Measurements from ENCODE around the gene SEPTIN2.
"Not testable (repeated sequence)": the region's sequence is repeated elsewhere in the genome, so short reads cannot be mapped to it uniquely, and the experiment has no call there.

Gene SEPTIN2

DNA sequence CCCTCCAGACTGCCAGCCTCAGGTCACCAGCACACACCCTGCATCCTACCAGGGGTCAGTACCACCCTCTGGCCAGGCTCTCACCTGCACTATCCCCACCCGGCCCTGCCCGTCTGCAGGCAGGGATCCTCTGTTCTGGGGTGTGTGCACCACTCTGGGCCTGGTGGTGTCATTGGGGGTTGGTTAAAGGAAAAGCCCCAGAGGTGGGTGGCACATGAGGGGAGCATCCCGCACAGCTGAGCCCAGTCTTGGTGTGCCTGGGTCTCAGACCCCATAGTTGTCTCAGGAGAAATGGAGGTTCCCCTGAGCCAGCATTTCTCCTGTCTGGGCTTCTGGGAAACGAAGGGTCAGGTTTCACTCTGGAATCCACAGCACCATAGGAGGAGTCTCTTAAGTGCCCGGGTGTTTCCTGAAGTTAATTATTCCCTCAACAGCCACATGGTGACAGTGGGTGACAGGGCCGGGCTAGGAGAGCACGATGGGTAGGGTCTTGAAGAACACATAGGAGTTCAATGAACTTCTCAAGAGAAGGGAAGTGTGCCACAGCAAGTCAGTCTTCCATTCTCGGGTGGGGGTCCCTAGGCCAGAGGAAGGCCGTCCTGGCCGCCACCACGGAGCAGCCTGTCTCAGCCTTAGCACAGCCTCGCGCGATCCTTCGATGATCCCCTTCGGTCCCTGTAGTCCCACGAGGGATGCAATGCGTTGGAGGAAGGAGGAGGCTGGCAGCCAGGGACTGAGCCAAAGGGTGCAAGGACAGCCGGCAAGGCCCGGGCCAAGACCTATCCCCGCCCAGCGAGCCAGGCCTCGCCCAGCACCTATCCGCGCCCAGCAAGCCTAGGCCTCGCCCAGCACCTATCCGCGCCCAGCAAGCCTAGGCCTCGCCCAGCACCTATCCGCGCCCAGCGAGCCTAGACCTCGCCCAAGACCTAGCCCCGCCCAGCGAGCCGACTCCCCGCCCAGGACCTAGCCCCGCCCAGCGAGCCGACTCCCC is 39.2 kb downstream of the SEPTIN2 start:
- DNase-seq: peak; percentile 70

DNA sequence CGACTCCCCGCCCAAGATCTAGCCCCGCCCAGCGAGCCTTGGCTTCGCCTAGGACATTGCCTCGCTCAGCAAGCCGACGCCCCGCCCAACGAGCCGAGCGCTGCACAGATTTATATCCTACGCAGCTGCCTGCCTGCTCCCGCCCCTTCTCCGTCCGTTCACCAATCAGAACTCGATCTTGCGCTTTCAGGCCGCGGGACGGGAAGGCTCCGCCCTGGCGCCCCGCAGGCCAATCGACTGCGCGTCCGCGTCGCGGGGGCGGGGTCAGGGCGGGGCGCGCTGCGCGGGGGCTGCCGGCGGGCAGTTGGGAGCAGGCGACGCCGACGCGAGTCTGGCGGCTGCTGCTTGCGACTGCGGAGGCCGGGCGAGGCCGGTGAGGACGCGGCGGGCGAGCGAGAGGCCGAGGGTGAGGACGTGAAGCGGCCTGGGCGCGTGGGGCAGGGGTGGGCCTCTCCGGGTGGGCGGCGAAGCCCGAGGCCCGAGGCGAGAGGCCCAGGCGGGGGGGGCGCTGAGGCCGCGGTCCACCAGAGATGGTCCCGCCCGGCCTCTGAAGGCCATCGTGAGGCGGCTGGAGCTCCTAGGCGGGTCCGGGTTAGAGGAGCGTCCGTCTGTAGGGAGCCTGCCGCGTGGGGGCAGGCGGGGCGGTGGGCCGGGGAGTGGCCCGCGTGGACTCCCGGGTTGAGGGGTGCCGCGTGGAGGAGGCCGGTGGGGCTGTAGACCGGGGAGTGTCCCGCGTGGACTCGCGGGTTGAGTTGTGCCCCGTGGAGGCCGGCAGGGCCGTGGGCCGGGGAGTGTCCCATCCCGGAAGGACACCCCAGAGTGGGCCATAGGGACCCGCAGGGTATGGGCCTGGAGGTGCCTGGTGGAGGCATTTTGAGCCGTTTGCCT is 40.5 kb downstream of the SEPTIN2 start, which contains the start of gene FARP2:
Gene FARP2, plus strand, starts transcription at position 303 of the 888 bp plus-strand sequence. CDS start 16,823 bp downstream, outside the sequence.
- peak; percentile 86 for DNase-seq

GRCh38 chr2:241356871-241357260 is 41.1 kb downstream of the SEPTIN2 start:
- DNase-seq: no peak

DNA sequence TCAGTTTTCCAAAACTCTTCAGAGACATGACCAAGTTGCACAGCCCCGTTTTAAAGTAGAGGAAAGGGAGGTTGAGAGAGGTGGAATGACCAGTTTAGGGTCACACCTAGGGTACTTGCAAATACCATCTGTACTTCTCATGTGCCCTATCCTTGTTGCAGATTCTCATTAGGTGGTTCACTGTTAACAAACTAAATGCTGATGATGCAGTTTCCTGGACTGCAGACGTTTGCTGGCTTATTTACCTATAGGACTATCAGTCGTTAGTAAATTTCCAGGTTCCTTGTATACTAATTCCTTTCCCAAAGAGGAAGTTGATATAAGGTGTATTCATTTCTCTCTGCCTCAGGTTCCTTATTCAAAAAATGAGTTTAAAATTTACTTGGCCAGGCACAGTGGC is 41.8 kb downstream of the SEPTIN2 start:
- DNase-seq: no peak

- no peak for DNase-seq
Measured at GRCh38 chr2:241358470-241358869, 42.7 kb downstream of the SEPTIN2 start.

GRCh38 chr2:241359481-241360045 is 43.8 kb downstream of the SEPTIN2 start:
- no peak for DNase-seq

- no peak for DNase-seq
Measured at GRCh38 chr2:241363426-241363825, 47.7 kb downstream of the SEPTIN2 start.

GRCh38 chr2:241364781-241365180 is 49.1 kb downstream of the SEPTIN2 start:
- DNase-seq: no peak

- no peak for DNase-seq
Measured at GRCh38 chr2:241366678-241367077, 51.0 kb downstream of the SEPTIN2 start.

DNA sequence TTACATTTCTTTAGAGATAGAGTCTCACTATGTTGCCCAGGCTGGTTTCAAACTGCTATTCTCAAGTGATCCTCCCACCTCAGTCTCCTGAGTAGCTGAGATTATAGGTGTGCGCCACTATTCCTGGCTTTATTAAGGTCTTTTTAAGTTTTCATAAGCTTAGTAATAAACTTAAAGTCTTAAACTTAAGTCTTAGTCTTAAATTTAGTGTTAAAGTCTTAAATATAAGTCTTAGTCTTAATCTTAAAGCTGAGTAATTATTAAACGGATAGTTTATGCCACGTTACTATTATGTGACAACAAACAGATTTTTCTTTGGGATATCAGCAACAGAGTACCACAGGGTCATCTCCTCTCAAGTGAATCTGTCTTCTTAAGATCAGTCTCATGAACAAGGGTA is 52.9 kb downstream of the SEPTIN2 start:
- DNase-seq: no peak

DNA sequence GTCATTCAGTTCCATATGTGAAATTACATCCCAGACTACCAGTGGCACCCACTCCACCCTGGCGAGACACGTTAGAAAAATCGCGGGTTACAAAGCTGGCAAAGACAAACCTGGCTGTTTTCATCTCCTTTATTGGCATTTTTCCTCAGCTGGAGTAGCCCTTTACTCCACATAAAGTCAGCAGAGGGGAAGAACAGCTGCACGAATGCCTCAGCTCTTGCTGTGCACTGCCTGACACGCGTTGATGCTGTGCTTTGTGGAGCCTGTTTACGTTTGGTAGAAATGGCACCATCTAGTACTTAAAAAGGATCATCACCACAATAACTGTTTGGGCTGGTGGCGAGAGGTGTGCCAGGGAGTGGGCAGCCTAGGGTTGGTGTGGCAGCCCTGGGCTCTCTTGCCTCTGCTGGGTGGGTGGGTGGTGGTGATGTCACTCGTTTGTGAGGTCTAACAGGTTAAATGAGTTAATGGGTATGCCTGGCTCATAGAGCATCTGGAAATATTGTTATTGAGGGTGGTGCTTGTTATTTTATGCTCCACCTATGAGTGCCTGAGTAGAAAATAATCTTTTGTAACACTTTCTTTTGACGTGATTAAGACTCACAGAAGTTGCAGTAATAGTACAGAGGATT is 56.8 kb downstream of the SEPTIN2 start:
- DNase-seq: no peak

DNA sequence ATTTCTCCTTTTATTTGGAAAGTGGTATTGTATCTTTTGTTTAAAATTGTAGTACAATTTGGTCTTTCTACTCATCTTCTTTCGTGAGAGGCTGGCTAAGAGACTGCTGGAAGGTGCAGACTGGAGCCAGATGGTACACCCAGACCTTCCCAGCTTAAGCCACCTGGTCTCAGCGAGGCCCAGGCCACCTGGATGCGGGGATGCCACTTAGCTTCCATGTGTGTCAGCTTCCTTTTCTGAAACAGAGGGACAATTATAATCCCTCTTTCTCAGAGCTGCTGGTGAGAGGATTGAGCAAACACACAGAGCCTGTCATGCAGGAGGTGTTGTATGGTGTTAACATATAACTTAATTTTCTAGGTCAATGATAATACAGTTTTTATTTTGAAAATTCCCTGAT is 57.7 kb downstream of the SEPTIN2 start:
- peak; percentile 59 for DNase-seq

- not testable (repeated sequence) for DNase-seq
Measured at GRCh38 chr2:241373906-241374305, 58.2 kb downstream of the SEPTIN2 start.

DNA sequence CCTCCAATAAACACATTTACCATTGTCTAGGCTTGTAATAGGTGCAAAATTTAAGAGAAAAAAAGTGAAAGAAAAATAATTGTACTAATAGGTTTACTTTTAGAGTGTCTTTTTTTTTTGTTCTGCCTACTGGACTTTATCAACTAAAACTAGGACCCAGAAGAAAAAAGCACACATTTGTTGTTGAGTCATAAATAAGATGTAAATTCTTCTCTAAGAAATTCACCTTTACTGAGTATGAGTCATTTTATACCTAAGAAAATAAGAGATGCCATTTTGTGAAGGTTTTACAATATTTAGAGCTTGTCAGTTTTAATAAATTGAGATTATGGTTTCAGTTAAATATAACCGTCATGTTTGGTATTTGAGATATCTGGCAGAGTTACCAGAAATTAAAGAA is 59.6 kb downstream of the SEPTIN2 start:
- DNase-seq: no peak

- no peak for DNase-seq
Measured at GRCh38 chr2:241376808-241377207, 61.1 kb downstream of the SEPTIN2 start.

- DNase-seq: no peak
Measured at GRCh38 chr2:241378816-241379215, 63.1 kb downstream of the SEPTIN2 start.

DNA sequence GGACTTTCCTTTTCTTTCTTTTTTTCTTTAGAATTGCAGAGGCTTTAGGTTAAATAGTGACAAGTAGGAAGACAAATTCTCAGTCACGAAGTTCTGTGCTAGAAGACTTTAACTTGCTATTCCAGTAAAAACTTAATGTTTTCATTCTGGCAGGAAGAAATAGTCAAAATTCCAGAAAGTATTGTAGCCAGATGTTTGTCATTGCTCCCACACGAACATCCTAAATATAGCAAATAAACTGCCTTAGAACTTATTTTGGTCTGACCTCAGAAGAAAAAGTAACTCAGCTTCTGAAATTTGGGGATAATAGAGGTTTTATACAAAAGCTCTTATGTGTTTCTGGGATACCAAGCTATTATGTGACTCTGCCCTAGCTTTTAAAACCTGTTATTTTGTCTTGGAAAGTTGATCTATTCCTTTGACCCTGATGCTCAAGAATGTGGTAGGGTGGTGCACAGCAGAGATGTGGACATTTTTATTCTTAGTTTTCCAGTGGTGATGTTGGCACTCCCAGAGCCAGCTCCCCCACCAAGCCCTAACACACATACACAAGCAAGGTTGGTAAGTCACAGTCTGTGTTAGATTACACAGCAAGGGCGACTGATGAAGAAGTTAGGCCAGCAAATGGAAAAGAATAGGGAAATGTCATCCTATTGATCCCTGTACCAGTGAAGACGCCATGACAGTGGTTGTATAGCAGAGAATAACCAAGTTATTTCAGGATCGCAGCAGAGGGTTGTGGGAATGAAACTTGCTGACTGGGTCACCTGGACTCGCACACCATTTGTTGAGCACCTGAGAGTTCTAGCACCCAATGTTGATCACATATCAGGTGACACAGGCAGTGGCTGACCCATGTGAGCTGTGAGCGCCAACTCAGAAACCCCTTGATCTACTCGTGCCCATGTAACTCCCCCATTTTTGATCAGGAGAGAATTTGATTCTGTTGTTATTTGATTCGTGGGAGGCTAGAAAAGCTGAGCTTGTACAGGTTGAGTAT is 64.1 kb downstream of the SEPTIN2 start:
- DNase-seq: no peak

DNA sequence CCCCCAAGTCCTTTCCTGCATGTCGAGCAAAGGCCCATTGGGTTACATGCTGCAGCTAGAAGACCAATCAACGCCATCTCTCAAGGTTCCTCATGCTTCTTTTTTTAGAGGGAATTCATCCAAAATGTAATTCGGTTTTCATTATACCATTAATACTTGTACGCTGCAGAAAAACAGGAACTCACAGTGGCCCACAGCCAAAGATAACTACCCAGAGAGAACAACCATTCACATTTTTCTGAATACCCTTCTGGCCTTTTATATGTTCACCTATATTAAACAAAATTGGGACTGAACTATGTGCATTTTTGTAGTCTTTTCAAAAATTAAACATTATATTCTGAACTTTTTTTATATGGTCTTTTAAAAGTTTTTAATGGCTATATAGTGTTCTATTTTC is 66.1 kb downstream of the SEPTIN2 start:
- no peak for DNase-seq

- not testable (repeated sequence) for DNase-seq
Measured at GRCh38 chr2:241385450-241385849, 69.7 kb downstream of the SEPTIN2 start.

GRCh38 chr2:241386519-241386918 is 70.8 kb downstream of the SEPTIN2 start:
- peak; percentile 7 for DNase-seq

DNA sequence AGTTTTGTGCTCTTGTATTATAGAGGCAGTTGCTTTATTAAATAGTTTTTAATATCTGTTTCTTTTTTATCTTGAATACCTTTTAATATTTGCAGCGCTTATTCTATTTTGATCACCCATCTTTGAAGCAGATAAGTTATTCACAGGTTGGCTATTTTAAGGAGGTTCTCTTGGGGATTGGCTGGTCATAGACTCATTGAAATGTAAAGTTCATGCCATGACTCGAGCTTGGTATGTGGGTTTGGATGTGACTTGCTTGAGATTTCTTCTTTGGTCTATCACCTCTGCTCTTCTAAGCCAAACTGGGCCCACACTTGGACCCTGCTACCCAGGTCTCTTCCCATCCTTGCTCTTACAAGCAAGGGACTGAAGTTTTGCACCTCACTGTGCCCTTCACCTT is 74.0 kb downstream of the SEPTIN2 start:
- DNase-seq: no peak
